HL-60 (cell line): ENCODE results near the gene UROD.

Experiments
- GABPA ChIP-seq: IDR thresholded peaks from 2 replicates; pipeline ENCODE4 v1.6.1; 2012; ENCODE audit warnings: low read depth
- TF ChIP-seq, protein P1 (sequence below): IDR thresholded peaks from one replicate; pipeline ENCODE4 v1.5.1; 2011; ENCODE audit warnings: low read length, control low read depth, inconsistent platforms; ENCODE audit not compliant: insufficient read depth
- TF ChIP-seq, protein P2 (sequence below): IDR thresholded peaks from 2 replicates; pipeline ENCODE4 v1.6.1; 2012; ENCODE audit warnings: low read depth; ENCODE audit not compliant: insufficient replicate concordance

DNA sequence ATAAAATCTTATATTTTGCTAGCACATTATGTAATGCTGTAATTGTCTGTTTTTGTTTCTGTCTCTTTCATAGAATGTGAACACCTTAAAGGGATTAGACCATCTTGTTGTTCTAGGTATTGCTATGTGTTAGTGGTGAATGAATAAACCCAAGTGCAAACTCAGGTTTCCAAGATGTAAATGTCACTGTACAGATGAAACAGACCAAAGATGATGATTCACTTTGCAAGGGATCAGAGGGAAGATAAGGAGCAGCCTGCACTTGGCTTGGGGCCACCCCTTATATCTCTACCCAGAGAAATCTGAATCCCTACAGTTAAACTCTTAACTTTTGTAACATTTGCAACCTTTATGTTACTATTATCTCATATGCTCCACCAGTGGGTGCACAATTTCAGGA lies 25.4 kb downstream of the UROD start:
- TF ChIP-seq, protein P1, sequence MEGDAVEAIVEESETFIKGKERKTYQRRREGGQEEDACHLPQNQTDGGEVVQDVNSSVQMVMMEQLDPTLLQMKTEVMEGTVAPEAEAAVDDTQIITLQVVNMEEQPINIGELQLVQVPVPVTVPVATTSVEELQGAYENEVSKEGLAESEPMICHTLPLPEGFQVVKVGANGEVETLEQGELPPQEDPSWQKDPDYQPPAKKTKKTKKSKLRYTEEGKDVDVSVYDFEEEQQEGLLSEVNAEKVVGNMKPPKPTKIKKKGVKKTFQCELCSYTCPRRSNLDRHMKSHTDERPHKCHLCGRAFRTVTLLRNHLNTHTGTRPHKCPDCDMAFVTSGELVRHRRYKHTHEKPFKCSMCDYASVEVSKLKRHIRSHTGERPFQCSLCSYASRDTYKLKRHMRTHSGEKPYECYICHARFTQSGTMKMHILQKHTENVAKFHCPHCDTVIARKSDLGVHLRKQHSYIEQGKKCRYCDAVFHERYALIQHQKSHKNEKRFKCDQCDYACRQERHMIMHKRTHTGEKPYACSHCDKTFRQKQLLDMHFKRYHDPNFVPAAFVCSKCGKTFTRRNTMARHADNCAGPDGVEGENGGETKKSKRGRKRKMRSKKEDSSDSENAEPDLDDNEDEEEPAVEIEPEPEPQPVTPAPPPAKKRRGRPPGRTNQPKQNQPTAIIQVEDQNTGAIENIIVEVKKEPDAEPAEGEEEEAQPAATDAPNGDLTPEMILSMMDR: no peak
- TF ChIP-seq, protein P2, sequence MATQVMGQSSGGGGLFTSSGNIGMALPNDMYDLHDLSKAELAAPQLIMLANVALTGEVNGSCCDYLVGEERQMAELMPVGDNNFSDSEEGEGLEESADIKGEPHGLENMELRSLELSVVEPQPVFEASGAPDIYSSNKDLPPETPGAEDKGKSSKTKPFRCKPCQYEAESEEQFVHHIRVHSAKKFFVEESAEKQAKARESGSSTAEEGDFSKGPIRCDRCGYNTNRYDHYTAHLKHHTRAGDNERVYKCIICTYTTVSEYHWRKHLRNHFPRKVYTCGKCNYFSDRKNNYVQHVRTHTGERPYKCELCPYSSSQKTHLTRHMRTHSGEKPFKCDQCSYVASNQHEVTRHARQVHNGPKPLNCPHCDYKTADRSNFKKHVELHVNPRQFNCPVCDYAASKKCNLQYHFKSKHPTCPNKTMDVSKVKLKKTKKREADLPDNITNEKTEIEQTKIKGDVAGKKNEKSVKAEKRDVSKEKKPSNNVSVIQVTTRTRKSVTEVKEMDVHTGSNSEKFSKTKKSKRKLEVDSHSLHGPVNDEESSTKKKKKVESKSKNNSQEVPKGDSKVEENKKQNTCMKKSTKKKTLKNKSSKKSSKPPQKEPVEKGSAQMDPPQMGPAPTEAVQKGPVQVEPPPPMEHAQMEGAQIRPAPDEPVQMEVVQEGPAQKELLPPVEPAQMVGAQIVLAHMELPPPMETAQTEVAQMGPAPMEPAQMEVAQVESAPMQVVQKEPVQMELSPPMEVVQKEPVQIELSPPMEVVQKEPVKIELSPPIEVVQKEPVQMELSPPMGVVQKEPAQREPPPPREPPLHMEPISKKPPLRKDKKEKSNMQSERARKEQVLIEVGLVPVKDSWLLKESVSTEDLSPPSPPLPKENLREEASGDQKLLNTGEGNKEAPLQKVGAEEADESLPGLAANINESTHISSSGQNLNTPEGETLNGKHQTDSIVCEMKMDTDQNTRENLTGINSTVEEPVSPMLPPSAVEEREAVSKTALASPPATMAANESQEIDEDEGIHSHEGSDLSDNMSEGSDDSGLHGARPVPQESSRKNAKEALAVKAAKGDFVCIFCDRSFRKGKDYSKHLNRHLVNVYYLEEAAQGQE: no peak
- no peak for TF ChIP-seq GABPA
